IMR-90 (cell line): ENCODE results near the gene STRIP1. TPM values are rescaled to one million over a fixed set of nuclear protein-coding genes. Genes with fewer than 3 reads are reported as not detected.

ENCODE experiments used
- ATAC-seq: fragments of 200-7000 bp; cut with Tn5 transposase; 2 replicates; pipeline ENCODE4 v1.9.1; 2020; ENCODE audit warnings: low read depth, mild to moderate bottlenecking, moderate library complexity
- BruUV-seq: library from RNA; stranded (reverse); fragments of 400-500 nt; replicated peaks from 2 replicates; lab custom pipeline; 2021; lab: Mats Ljungman, UMichigan
- CTCF ChIA-PET: fragments of 300-600 bp; formaldehyde crosslinking; extraction: SDS; loops from one replicate; lab custom pipeline; 2021; ENCODE audit warnings: antibody characterized with exemption; lab: Yijun Ruan, JAX
- POLR2A ChIA-PET: fragments of 300-600 bp; sonication (Branson Sonifier 250); formaldehyde crosslinking; loops from one replicate; lab custom pipeline; 2022; ENCODE audit warnings: antibody characterized with exemption; ENCODE audit not compliant: unreplicated experiment; lab: Charles Lee
- DNase-seq: peaks from one replicate; pipeline ENCODE4 v3.0.0; 2013
- H2AFZ ChIP-seq: replicated peaks from 2 replicates; pipeline ENCODE3; 2013; ENCODE audit warnings: low read length, mild to moderate bottlenecking; ENCODE audit not compliant: poor library complexity
- H2AK5ac ChIP-seq: 2 replicates; pipeline ENCODE4 v1.6.1; 2013; ENCODE audit warnings: low read depth, low read length, inconsistent platforms
- H2AK9ac ChIP-seq: replicated peaks from 2 replicates; pipeline ENCODE3; 2013; ENCODE audit warnings: mild to moderate bottlenecking, low read depth, low read length, moderate library complexity; ENCODE audit not compliant: poor library complexity
- H2BK120ac ChIP-seq: 2 replicates; pipeline ENCODE4 v1.6.1; 2013; ENCODE audit warnings: low read depth, low read length, inconsistent platforms
- H2BK15ac ChIP-seq: 3 replicates; pipeline ENCODE4 v1.6.1; 2013; ENCODE audit warnings: low read depth, low read length, inconsistent platforms
- H2BK20ac ChIP-seq: 2 replicates; pipeline ENCODE4 v1.6.1; 2013; ENCODE audit warnings: low read depth, mild to moderate bottlenecking, inconsistent platforms, low read length, moderate library complexity
- H2BK5ac ChIP-seq: 2 replicates; pipeline ENCODE4 v1.6.1; 2013; ENCODE audit warnings: mild to moderate bottlenecking, low read depth, low read length, inconsistent platforms; ENCODE audit not compliant: poor library complexity, severe bottlenecking
- H3K14ac ChIP-seq: replicated peaks from 2 replicates; pipeline ENCODE4 v1.6.1; 2013; ENCODE audit warnings: low read depth, low read length, inconsistent platforms
- H3K18ac ChIP-seq: 2 replicates; pipeline ENCODE4 v1.6.1; 2013; ENCODE audit warnings: low read depth, low read length, control low read depth
- H3K23ac ChIP-seq: 2 replicates; pipeline ENCODE4 v1.6.1; 2013; ENCODE audit warnings: low read depth, low read length, inconsistent platforms
- H3K27ac ChIP-seq: 2 replicates; pipeline ENCODE4 v1.5.1; 2013; ENCODE audit warnings: mild to moderate bottlenecking, control low read depth, low read length; ENCODE audit not compliant: insufficient read depth
- H3K27me3 ChIP-seq: 2 replicates; pipeline ENCODE4 v1.6.1; 2013; ENCODE audit warnings: low read length; ENCODE audit not compliant: control insufficient read depth, insufficient read depth
- H3K36me3 ChIP-seq: 2 replicates; pipeline ENCODE4 v1.6.1; 2013; ENCODE audit warnings: low read length, mixed read lengths; ENCODE audit not compliant: control insufficient read depth, insufficient read depth
- H3K4ac ChIP-seq: 2 replicates; pipeline ENCODE4 v1.6.1; 2013; ENCODE audit warnings: low read depth, low read length, inconsistent platforms
- H3K4me1 ChIP-seq: 2 replicates; pipeline ENCODE4 v1.6.1; 2013; ENCODE audit warnings: low read length, mixed read lengths; ENCODE audit not compliant: control insufficient read depth, insufficient read depth
- H3K4me2 ChIP-seq: 2 replicates; pipeline ENCODE4 v1.6.1; 2013; ENCODE audit warnings: low read depth, mild to moderate bottlenecking, control low read depth, low read length, moderate library complexity
- H3K4me3 ChIP-seq: 2 replicates; pipeline ENCODE4 v1.5.1; 2013; ENCODE audit warnings: low read depth, mild to moderate bottlenecking, control low read depth, low read length, moderate library complexity; ENCODE audit not compliant: insufficient read depth
- H3K56ac ChIP-seq: 2 replicates; pipeline ENCODE4 v1.6.1; 2013; ENCODE audit warnings: low read length, inconsistent platforms; ENCODE audit not compliant: insufficient read depth; ENCODE audit errors: extremely low read depth
- H3K79me1 ChIP-seq, 2 experiments: 2 replicates each; pipeline ENCODE4 v1.6.1; 2013; ENCODE audit warnings: low read length in 2 of 2, inconsistent platforms in 1 of 2, low read depth in 1 of 2
- H3K9ac ChIP-seq: 2 replicates; pipeline ENCODE4 v1.6.1; 2013; ENCODE audit warnings: low read depth, low read length, control low read depth
- H3K9me1 ChIP-seq: 2 replicates; pipeline ENCODE4 v1.6.1; 2013; ENCODE audit warnings: low read length, inconsistent platforms; ENCODE audit not compliant: insufficient read depth
- H3K9me3 ChIP-seq: 2 replicates; pipeline ENCODE4 v1.6.1; 2013; ENCODE audit warnings: low read length; ENCODE audit not compliant: control insufficient read depth, insufficient read depth
- H4K20me1 ChIP-seq: 2 replicates; pipeline ENCODE4 v1.6.1; 2013; ENCODE audit warnings: low read length, inconsistent platforms; ENCODE audit not compliant: insufficient read depth
- H4K5ac ChIP-seq: 2 replicates; pipeline ENCODE4 v1.6.1; 2013; ENCODE audit warnings: mild to moderate bottlenecking, low read depth, low read length, control low read depth
- H4K8ac ChIP-seq, 2 experiments: 2 replicates each; pipeline ENCODE4 v1.6.1; 2013; ENCODE audit warnings: low read depth in 2 of 2, low read length in 2 of 2, control low read depth in 1 of 2, inconsistent platforms in 1 of 2
- H4K91ac ChIP-seq: 2 replicates; pipeline ENCODE4 v1.6.1; 2013; ENCODE audit warnings: low read depth, low read length, inconsistent platforms; ENCODE audit not compliant: insufficient read depth
- CEBPB ChIP-seq: IDR thresholded peaks from 2 replicates; pipeline ENCODE4 v1.6.1; 2012; ENCODE audit warnings: low read depth, low read length, improper control_type of control experiment
- CHD1 ChIP-seq: IDR thresholded peaks from 2 replicates; pipeline ENCODE4 v1.6.1; 2012; ENCODE audit warnings: low read depth, low read length, improper control_type of control experiment
- ELK1 ChIP-seq: fragments of 150-350 bp; IDR thresholded peaks from 2 replicates; pipeline ENCODE4 v1.6.1; 2016; ENCODE audit warnings: low read depth, mild to moderate bottlenecking, low read length, moderate library complexity, borderline replicate concordance
- MAFK ChIP-seq: IDR thresholded peaks from 2 replicates; pipeline ENCODE4 v1.6.1; 2012; ENCODE audit warnings: low read depth, low read length, improper control_type of control experiment
- MAZ ChIP-seq: IDR thresholded peaks from 2 replicates; pipeline ENCODE4 v1.6.1; 2012; ENCODE audit warnings: low read depth, mild to moderate bottlenecking, low read length, improper control_type of control experiment, moderate library complexity, borderline replicate concordance
- NFE2L2 ChIP-seq: fragments of 150-350 bp; IDR thresholded peaks from 2 replicates; pipeline ENCODE4 v1.6.1; 2016; ENCODE audit warnings: low read depth, mild to moderate bottlenecking, low read length
- POLR2A ChIP-seq: IDR thresholded peaks from 2 replicates; pipeline ENCODE4 v1.6.1; 2012; ENCODE audit warnings: mild to moderate bottlenecking, low read depth, low read length
- RAD21 ChIP-seq: IDR thresholded peaks from 2 replicates; pipeline ENCODE4 v1.6.1; 2012; ENCODE audit warnings: low read length, improper control_type of control experiment
- RFX5 ChIP-seq: IDR thresholded peaks from 2 replicates; pipeline ENCODE4 v1.8.0; 2012; ENCODE audit warnings: low read depth, mild to moderate bottlenecking, low read length, moderate library complexity
- SMC3 ChIP-seq: fragments of 150-350 bp; IDR thresholded peaks from 2 replicates; pipeline ENCODE4 v1.6.1; 2016; ENCODE audit warnings: low read depth, mild to moderate bottlenecking, antibody characterized with exemption, low read length, moderate library complexity
- WGBS, 2 experiments: methylation state at CpG; one replicate each; pipeline versions ENCODE4 v1.1.5 to v1.1.7; 2013; ENCODE audit warnings: missing lambda C conversion rate in 2 of 2; ENCODE audit not compliant: insufficient read length in 1 of 2; ENCODE audit errors: extremely low coverage in 2 of 2; 5-methylcytosine and 5-hydroxymethylcytosine counted together
- dilution Hi-C: fragments of 300-500 bp; cut with HindIII; formaldehyde crosslinking; loops from one replicate; pipeline ENCODE4 v1.14.3; 2018; ENCODE audit warnings: low sequenced_read_pairs; ENCODE audit not compliant: unreplicated experiment
- in situ Hi-C: fragments of 300-500 bp; cut with MboI; formaldehyde crosslinking; loops from 3 replicates; pipeline ENCODE4 v1.14.3; 2019; ENCODE audit warnings: low sequenced_read_pairs, inconsistent platforms, mixed read lengths
- intact Hi-C: fragments of 100-400 bp; cut with micrococcal nuclease; formaldehyde crosslinking; loops from 2 replicates; pipeline ENCODE4 v1.10.0; 2022
- polyA plus RNA-seq, 3 experiments: library from polyadenylated mRNA; depleted of rRNA; stranded (reverse); fragments of >200 nt; gene quantifications; 2 replicates each; pipeline ENCODE4 v1.2.3, GENCODE V29; 2012; ENCODE audit warnings: low replicate concordance in 1 of 3
- total RNA-seq: library from RNA; depleted of rRNA; stranded (reverse); fragments of >200 nt; gene quantifications from 2 replicates; pipeline ENCODE4 v1.2.3, GENCODE V29; 2012
- TF ChIP-seq, protein P1 (sequence below): fragments of 150-350 bp; IDR thresholded peaks from 2 replicates; pipeline ENCODE4 v1.6.1; 2017; ENCODE audit warnings: mild to moderate bottlenecking, antibody characterized with exemption, low read length, low read depth
- TF ChIP-seq, protein P2 (sequence below): conservative IDR thresholded peaks from 2 replicates; pipeline ENCODE4 v1.5.1; 2012; ENCODE audit warnings: mild to moderate bottlenecking, low read depth, low read length, improper control_type of control experiment

The STRIP1 gene
- total and polyA plus RNA-seq, 2 of the 4 experiments (the other 2 are of a cell fraction): 30.4 to 33.5 TPM

DNA sequence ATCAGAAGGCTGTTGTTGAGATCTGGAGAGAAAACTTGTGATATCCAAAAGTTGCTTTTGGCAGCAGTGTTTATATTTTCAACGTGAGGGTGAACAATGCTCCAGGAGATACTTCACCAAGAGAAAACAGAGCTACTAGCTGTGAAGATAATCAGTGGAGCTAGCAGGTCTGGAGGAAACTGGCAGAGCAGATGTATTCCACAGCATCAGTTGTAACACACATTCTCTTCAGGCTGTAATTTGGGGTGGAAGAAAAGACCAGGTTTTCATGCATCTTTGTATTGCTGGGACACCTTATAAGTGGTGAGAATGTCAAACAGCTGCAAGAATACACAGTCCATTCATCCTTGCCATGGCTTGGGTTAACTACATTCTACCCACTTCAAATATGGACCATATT, 27.9 kb upstream of the STRIP1 start:
- H3K27me3 ChIP-seq: no peaks in the 10 kb centered on the region
- no peak overlapping the region for H2AFZ ChIP-seq
- ChIA-PET POLR2A (no interaction called here), CTCF (interaction anchor here (1.1 to 1.2 kb wide), 2 partner anchors 184 to 230 kb away, joined by 3 to 4 read pairs; no protein-coding TSS in a partner anchor)
- H3K4ac ChIP-seq: peak overlapping the region; percentile 49; the same call in 1 of the 2 replicates
- WGBS, 2 experiments: 20% methylated on average over 1 of the region's 1 CpG; no CpG with 5 or more reads in 1 of the 2 experiments
- no peak overlapping the region; the same call in 1 of the 2 replicates for H3K9ac ChIP-seq
- intact Hi-C loops (no loop called here), in situ Hi-C loops (no loop called here), dilution Hi-C loops (no loop called here)
- H2BK20ac ChIP-seq: peak overlapping the region; percentile 48; the same call in 1 of the 2 replicates
- no peak overlapping the region for H3K27ac ChIP-seq
- ATAC-seq (no peak), DNase-seq (no peak)
- H3K9me1 ChIP-seq: peaks cover 16% of the 10 kb centered on the region
- no peak overlapping the region for H3K4me3 ChIP-seq
- H4K8ac ChIP-seq: peak overlapping the region in 1 of 2 experiments; percentile 45; a peak in 1 of 4 replicates
- peak overlapping the region; percentile 77 for H2BK5ac ChIP-seq
- H3K18ac ChIP-seq: peak overlapping the region; percentile 84
- peak overlapping the region; percentile 68 for H3K4me2 ChIP-seq
- H3K56ac ChIP-seq: no peak overlapping the region
- no peak for TF ChIP-seq CEBPB
- no peak for TF ChIP-seq MAZ
- TF ChIP-seq ELK1: no peak
- no peak for TF ChIP-seq SMC3
- no peak for TF ChIP-seq MAFK
- no peak for TF ChIP-seq POLR2A
- no peak for TF ChIP-seq NFE2L2
- TF ChIP-seq, protein P1, sequence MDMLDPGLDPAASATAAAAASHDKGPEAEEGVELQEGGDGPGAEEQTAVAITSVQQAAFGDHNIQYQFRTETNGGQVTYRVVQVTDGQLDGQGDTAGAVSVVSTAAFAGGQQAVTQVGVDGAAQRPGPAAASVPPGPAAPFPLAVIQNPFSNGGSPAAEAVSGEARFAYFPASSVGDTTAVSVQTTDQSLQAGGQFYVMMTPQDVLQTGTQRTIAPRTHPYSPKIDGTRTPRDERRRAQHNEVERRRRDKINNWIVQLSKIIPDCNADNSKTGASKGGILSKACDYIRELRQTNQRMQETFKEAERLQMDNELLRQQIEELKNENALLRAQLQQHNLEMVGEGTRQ: no peak
- TF ChIP-seq RFX5: no peak
- no peak for TF ChIP-seq RAD21
- no peak for TF ChIP-seq CHD1
- TF ChIP-seq, protein P2, sequence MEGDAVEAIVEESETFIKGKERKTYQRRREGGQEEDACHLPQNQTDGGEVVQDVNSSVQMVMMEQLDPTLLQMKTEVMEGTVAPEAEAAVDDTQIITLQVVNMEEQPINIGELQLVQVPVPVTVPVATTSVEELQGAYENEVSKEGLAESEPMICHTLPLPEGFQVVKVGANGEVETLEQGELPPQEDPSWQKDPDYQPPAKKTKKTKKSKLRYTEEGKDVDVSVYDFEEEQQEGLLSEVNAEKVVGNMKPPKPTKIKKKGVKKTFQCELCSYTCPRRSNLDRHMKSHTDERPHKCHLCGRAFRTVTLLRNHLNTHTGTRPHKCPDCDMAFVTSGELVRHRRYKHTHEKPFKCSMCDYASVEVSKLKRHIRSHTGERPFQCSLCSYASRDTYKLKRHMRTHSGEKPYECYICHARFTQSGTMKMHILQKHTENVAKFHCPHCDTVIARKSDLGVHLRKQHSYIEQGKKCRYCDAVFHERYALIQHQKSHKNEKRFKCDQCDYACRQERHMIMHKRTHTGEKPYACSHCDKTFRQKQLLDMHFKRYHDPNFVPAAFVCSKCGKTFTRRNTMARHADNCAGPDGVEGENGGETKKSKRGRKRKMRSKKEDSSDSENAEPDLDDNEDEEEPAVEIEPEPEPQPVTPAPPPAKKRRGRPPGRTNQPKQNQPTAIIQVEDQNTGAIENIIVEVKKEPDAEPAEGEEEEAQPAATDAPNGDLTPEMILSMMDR: no peak
- H3K9me3 ChIP-seq: no peaks in the 10 kb centered on the region
- H4K5ac ChIP-seq: peak overlapping the region; percentile 24; the same call in 1 of the 2 replicates
- H2BK120ac ChIP-seq: peak overlapping the region; percentile 16
- H2AK9ac ChIP-seq: no peak overlapping the region
- H3K79me1 ChIP-seq: peaks cover 21 to 59% of the 10 kb centered on the region in 2 experiments
- H4K91ac ChIP-seq: peak overlapping the region; percentile 50; the same call in 1 of the 2 replicates
- peaks cover 38% of the 10 kb centered on the region for H4K20me1 ChIP-seq
- peaks cover 17% of the 10 kb centered on the region for H3K4me1 ChIP-seq
- H3K14ac ChIP-seq: peak overlapping the region; percentile 38
- peak overlapping the region; percentile 88; the same call in 1 of the 3 replicates for H2BK15ac ChIP-seq
- H3K23ac ChIP-seq: peak overlapping the region; percentile 41; the same call in 1 of the 2 replicates
- H2AK5ac ChIP-seq: peak overlapping the region; percentile 35; the same call in 1 of the 2 replicates
- peaks cover 12% of the 10 kb centered on the region for H3K36me3 ChIP-seq
- BruUV-seq: no TSS peak
